ENCODE measurements around the gene TMEM151A. TPM values are rescaled to one million over a fixed set of nuclear protein-coding genes. Genes with fewer than 3 reads are reported as not detected.

The TMEM151A gene
- total and polyA plus RNA-seq, 2 experiments from 2014 or later, result 1.0 to 4.4 TPM

DNA sequence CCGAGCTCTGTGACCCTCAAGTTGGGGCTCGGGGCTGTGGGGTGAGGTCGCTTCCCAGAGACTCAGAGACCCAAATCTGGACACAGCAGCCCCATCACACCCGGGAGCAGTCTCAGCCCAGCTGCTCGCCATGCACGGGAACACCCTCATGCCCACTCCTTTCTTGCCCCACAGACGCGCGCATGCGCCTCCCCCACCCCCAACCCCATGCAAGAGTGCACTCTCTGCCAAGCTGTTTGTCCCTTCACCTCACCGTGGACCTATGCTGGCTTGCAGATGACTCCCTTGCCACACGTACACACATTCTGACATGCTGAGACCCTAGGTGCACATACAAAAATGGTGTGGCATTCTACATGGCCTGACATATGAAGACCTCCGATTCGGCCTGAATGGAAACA, 25.6 kb downstream of the TMEM151A start (continued):
- TF ChIP-seq, protein P1, sequence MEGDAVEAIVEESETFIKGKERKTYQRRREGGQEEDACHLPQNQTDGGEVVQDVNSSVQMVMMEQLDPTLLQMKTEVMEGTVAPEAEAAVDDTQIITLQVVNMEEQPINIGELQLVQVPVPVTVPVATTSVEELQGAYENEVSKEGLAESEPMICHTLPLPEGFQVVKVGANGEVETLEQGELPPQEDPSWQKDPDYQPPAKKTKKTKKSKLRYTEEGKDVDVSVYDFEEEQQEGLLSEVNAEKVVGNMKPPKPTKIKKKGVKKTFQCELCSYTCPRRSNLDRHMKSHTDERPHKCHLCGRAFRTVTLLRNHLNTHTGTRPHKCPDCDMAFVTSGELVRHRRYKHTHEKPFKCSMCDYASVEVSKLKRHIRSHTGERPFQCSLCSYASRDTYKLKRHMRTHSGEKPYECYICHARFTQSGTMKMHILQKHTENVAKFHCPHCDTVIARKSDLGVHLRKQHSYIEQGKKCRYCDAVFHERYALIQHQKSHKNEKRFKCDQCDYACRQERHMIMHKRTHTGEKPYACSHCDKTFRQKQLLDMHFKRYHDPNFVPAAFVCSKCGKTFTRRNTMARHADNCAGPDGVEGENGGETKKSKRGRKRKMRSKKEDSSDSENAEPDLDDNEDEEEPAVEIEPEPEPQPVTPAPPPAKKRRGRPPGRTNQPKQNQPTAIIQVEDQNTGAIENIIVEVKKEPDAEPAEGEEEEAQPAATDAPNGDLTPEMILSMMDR (conservative IDR thresholded peaks at IDR 0.05; ENCODE audit: low read depth in 2 of 2), result no peak
- TF ChIP-seq, protein P2, sequence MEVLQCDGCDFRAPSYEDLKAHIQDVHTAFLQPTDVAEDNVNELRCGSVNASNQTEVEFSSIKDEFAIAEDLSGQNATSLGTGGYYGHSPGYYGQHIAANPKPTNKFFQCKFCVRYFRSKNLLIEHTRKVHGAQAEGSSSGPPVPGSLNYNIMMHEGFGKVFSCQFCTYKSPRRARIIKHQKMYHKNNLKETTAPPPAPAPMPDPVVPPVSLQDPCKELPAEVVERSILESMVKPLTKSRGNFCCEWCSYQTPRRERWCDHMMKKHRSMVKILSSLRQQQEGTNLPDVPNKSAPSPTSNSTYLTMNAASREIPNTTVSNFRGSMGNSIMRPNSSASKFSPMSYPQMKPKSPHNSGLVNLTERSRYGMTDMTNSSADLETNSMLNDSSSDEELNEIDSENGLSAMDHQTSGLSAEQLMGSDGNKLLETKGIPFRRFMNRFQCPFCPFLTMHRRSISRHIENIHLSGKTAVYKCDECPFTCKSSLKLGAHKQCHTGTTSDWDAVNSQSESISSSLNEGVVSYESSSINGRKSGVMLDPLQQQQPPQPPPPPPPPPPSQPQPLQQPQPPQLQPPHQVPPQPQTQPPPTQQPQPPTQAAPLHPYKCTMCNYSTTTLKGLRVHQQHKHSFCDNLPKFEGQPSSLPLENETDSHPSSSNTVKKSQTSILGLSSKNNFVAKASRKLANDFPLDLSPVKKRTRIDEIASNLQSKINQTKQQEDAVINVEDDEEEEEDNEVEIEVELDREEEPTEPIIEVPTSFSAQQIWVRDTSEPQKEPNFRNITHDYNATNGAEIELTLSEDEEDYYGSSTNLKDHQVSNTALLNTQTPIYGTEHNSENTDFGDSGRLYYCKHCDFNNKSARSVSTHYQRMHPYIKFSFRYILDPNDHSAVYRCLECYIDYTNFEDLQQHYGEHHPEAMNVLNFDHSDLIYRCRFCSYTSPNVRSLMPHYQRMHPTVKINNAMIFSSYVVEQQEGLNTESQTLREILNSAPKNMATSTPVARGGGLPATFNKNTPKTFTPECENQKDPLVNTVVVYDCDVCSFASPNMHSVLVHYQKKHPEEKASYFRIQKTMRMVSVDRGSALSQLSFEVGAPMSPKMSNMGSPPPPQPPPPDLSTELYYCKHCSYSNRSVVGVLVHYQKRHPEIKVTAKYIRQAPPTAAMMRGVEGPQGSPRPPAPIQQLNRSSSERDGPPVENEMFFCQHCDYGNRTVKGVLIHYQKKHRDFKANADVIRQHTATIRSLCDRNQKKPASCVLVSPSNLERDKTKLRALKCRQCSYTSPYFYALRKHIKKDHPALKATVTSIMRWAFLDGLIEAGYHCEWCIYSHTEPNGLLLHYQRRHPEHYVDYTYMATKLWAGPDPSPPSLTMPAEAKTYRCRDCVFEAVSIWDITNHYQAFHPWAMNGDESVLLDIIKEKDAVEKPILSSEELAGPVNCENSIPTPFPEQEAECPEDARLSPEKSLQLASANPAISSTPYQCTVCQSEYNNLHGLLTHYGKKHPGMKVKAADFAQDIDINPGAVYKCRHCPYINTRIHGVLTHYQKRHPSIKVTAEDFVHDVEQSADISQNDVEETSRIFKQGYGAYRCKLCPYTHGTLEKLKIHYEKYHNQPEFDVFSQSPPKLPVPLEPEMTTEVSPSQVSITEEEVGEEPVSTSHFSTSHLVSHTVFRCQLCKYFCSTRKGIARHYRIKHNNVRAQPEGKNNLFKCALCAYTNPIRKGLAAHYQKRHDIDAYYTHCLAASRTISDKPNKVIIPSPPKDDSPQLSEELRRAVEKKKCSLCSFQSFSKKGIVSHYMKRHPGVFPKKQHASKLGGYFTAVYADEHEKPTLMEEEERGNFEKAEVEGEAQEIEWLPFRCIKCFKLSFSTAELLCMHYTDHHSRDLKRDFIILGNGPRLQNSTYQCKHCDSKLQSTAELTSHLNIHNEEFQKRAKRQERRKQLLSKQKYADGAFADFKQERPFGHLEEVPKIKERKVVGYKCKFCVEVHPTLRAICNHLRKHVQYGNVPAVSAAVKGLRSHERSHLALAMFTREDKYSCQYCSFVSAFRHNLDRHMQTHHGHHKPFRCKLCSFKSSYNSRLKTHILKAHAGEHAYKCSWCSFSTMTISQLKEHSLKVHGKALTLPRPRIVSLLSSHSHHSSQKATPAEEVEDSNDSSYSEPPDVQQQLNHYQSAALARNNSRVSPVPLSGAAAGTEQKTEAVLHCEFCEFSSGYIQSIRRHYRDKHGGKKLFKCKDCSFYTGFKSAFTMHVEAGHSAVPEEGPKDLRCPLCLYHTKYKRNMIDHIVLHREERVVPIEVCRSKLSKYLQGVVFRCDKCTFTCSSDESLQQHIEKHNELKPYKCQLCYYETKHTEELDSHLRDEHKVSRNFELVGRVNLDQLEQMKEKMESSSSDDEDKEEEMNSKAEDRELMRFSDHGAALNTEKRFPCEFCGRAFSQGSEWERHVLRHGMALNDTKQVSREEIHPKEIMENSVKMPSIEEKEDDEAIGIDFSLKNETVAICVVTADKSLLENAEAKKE (CRISPR knock-in tag; IDR thresholded peaks at IDR 0.05), result no peak
- no peak for TF ChIP-seq NANOG (IDR thresholded peaks at IDR 0.05; ENCODE audit: borderline replicate concordance)
- TF ChIP-seq ZNF114 (CRISPR knock-in tag; IDR thresholded peaks at IDR 0.05), result no peak

DNA sequence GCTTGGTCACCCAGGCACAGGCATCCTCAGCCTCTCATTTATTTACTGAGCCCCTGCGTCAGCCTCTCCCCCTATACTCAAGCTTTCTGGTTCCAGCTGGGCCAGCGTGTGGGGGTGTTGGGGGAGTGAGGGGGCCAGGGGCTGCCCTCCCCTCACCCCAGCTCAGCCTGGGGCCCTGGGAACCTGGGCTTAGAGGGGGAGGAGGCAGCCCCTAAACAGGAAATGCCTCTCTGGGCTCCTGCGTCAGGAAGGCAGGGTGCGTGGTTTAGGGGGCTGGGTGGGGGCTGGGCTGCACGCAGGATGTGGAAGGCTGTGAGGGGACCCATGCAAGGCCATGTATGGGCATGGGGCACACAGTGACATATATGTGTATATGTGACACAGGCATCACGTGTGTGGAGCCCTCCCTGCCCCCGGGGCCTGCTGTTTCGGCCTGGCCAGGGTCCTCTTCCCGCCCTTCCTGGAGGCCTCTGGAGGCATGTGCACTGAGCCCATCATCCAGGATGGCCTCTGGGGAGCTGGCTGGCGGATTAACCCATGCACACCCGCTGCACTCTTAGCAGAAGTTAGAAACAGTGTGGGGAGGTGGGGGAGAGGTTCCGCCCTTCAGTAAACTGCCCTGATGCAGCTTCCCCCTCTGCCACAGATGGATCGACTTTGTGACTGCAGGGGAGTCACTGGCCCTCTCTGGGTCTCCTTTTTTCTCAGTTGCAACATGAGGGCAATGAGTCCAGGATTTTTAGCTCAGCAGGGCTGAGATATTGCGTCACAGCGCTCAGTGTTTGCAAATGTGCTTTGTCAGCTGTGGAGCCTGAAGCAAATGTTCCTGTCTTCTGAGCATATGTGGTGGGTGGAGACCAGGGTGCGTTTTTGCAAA, 26.3 kb downstream of the TMEM151A start:
- Histone ChIP-seq H3F3A (replicated peaks; ENCODE audit: low read depth) (peaks cover 9% of the 10 kb centered on the region; the same call in 1 of the 2 replicates), H3K79me2 (replicated peaks; ENCODE audit: insufficient read depth) (no peaks in the 10 kb centered on the region), H3K27ac (ENCODE audit: low read depth) (peak overlapping the region; percentile 87), H3K4me3 (peak overlapping the region; percentile 41; the same call in 1 of the 2 replicates), H2AFZ (peak overlapping the region; percentile 93), H3K36me3 (ENCODE audit: insufficient read depth) (no peaks in the 10 kb centered on the region), H3K27me3 (ENCODE audit: insufficient read depth) (no peaks in the 10 kb centered on the region), H4K20me1 (replicated peaks; ENCODE audit: insufficient read depth) (no peaks in the 10 kb centered on the region), H3K4me1 (ENCODE audit: insufficient read depth) (peaks cover 23% of the 10 kb centered on the region), H3K9me2 (ENCODE audit: insufficient read depth) (no peaks in the 10 kb centered on the region), H3K4me2 (peak overlapping the region; percentile 77)
- Mint-ChIP-seq H3K9me3 (peaks cover 21% of the 10 kb centered on the region), H3K27ac (peak overlapping the region; percentile 90), H3K27me3 (ENCODE audit: insufficient read depth, low read depth, poor library complexity) (peaks cover 32% of the 10 kb centered on the region), H3K4me1 (peaks cover 32% of the 10 kb centered on the region), H3K36me3 (ENCODE audit: low read depth) (peaks cover 22% of the 10 kb centered on the region), H3K4me3 (peak overlapping the region; percentile 42; the same call in 2 of the 3 replicates)
- TF ChIP-seq, protein P3, sequence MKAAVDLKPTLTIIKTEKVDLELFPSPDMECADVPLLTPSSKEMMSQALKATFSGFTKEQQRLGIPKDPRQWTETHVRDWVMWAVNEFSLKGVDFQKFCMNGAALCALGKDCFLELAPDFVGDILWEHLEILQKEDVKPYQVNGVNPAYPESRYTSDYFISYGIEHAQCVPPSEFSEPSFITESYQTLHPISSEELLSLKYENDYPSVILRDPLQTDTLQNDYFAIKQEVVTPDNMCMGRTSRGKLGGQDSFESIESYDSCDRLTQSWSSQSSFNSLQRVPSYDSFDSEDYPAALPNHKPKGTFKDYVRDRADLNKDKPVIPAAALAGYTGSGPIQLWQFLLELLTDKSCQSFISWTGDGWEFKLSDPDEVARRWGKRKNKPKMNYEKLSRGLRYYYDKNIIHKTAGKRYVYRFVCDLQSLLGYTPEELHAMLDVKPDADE (IDR thresholded peaks at IDR 0.05), result peak; percentile 37; the same call in 1 of the 2 replicates
- TF ChIP-seq EZH2 (IDR thresholded peaks at IDR 0.05; ENCODE audit: low read depth, unreplicated experiment), result no peak
- TF ChIP-seq ZNF114 (CRISPR knock-in tag; IDR thresholded peaks at IDR 0.05), result no peak
- TF ChIP-seq POLR2AphosphoS5 (IDR thresholded peaks at IDR 0.05; ENCODE audit: low read depth), result no peak
- DNase-seq (ENCODE audit: low spot score), result peak; percentile 73
- ATAC-seq, result peak; percentile 9
